NOMO-1 treated with DMSO at 0.1 percent for 48 hours (cell line): Measurements from ENCODE around the gene BCDIN3D.
"Not testable (repeated sequence)": the region's sequence is repeated elsewhere in the genome, so short reads cannot be mapped to it uniquely, and the experiment has no call there.

Experiments
- DNase-seq: peaks from one replicate; lab custom pipeline; 2025; ENCODE audit not compliant: unreplicated experiment; lab: John Stamatoyannopoulos, UW

BCDIN3D gene

DNA sequence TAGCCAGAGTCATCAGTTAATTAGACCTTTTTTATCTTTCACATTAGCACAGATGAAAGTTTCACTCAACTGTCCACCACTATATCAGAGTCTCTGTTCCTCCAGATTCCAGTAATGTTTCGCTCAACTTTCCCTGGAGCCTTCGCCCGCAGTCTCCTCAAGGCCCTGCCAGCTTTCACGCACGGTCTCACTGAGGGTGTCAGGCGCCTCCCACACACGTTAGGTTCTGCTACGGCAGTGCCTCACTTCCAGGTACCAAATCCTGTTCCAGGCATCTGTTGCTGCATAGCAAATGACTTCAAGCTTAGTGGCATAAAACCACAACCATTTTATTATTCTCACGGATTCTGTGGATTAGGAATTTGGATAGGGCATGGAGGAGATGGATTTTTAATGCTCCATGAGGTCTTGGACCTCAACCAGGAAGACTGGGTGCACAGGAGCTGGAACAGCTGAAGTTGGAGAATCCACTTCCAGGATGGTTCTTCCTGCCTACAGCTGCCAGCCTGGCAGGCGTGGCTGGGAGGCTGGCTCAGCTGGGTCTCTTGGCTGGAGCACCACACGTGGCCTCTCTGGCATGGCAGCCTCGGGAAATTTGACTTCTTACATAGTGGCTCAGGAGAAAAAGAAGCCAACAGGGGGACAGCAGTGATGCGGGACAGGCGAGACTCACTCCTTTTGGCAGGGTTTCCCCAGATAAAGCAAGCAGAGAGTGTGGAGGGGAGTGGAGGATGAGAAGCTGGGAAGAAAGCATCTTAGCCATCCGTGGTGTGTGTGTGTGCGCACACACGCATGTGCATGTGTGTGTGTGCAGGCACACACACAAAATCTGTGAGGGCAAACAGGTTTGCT lies 21.3 kb upstream of the BCDIN3D start:
- DNase-seq, result no peak

DNA sequence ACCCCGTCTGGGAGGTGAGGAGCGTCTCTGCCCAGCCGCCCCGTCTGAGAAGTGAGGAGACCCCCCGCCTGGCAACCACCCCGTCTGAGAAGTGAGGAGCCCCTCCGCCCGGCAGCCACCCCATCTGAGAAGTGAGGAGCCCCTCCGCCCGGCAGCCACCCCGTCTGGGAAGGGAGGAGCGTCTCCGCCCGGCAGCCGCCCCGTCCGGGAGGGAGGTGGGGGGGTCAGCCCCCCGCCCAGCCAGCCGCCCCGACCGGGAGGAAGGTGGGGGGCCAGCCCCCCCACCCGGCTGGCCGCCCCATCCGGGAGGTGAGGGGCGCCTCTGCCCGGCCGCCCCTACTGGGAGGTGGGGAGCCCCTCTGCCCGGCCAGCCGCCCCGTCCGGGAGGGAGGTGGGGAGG lies 18.0 kb upstream of the BCDIN3D start:
- not testable (repeated sequence) for DNase-seq

DNA sequence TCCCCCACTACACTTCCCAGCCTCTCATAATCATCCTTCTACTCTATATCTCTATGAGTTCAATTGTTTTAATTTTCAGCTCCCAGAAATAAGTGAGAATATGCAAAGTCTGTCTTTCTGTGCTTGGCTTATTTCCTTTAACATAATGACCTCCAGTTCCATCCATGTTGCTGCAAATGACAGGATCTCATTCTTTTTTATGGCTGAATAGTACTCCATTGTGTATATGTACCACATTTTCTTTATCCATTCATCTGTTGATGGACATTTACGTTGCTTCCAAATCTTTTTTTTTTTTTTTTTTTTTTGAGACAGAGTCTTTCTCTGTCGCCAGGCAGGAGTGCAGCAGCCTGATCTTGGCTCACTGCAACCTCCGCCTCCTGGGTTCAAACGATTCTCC lies 13.0 kb upstream of the BCDIN3D start:
- DNase-seq, result not testable (repeated sequence)

DNA sequence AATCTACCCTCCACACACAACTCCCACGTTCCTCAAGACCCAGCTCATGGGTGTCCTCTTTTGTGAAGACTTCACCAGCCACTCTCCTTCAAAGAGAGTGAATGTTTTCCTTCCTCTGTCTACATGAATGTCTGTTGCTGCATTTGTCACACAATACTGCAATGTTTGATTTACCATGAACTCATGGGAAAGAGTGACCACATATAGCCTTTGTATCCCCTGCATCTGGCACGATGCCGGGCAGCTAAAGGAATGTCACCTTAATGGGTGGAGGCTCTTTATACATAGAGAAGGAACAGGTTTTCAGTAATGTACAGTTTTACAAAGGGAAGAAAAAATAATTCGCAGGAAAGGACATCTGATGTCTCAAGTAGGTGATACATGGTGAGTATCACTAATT lies 12.1 kb upstream of the BCDIN3D start:
- no peak for DNase-seq

DNA sequence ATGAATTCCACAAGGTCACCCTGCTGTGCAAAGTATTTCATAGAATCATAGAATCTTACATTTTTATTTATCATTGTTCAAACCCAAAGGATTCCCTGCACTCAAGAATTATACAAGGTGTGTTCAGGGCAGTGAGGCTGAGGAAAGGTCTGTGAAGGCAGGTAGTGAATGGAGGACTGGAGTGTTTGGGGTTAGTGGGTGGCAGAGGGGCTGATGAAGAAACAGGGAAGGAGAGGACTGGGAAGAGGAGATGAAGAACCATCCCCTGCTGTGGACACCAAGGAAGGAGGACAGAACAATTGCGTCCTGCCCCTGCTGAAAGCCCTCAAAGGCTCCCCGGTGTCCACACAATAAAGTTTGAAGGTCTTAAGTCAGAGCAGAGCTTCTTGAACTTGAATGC lies 10.8 kb upstream of the BCDIN3D start:
- no peak for DNase-seq

DNA sequence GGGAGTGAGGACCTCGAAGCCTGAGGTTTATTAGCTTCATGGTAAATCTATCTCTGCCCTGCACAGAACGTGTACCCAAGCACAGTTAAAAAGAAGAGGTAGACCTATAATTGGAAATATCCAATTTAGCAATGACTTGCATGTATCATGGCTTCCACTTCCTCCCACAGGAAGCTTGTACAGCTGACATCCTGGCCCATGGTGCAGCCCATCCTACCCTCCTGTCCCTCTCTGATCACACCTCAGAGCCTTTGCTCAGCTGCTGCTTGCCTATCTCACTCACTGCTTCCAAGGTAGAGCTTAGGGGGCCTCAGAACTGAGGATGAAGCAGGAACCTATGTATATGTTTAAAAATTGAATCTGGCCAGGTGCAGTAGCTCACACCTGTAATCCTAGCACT lies 4.3 kb upstream of the BCDIN3D start:
- no peak for DNase-seq

DNA sequence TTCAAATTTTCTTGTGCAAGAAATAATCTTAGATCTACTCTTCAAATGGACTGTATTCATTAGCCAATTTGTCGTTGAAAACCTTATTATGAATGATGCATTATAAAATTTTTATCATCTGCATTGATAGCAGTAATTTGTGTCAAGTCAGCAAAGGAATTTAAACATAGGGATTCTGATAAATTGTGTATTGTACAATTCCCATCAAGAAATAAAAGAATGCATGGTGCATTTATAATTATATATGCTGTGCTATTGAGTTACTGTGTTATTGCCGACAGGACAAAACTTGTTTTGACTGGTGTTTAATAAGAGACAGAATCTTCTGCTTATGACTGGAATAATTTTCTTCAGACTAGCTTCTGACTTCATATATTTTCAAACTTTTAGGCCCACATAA lies 3.1 kb upstream of the BCDIN3D start:
- DNase-seq, result no peak

DNA sequence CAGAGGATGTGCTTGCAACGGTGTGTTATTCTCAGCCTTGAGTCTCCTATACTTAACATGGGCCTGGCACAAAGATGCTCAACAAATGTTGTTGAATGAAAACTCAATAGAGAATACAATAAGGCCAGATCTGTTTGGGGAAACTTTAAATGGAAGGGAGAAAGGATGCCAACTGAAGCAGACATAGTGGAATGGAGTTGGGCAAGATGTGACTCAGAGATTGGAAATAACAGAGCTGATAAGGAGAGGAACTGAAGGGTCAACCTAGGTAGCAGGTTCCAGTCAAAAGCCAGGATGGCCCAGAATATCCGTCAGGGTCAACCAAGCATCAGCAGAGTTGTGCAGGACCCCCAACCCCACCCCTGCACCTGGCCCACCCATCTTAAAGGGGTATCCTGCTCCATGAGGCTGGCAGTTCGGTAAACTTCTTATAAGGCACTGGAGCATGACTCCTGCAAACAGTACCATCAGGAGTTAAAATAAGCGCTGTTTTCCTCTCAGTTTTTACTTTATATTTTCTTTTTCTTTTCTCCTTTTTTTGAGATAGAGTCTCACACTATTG lies 1.1 kb upstream of the BCDIN3D start:
- no peak for DNase-seq

DNA sequence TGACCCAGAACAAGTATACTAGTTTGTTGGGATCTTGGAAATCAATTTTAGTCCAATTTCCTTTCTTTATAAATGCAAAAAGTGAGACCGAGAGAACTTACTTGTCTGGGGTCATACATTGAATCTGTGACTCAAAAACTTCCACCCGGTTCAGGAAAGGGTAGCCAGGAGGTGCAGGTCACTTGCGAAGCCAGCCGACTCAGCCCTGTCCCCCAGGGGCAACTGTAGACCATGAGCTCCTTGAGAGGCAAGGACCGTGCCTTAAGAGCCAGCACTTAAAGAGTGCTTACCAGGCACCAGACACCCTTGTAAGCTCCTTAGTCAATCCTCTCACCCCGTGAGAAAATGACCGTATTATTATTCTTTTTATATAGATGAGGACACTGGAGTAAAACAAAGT lies 505 bp upstream of the BCDIN3D start:
- no peak for DNase-seq

DNA sequence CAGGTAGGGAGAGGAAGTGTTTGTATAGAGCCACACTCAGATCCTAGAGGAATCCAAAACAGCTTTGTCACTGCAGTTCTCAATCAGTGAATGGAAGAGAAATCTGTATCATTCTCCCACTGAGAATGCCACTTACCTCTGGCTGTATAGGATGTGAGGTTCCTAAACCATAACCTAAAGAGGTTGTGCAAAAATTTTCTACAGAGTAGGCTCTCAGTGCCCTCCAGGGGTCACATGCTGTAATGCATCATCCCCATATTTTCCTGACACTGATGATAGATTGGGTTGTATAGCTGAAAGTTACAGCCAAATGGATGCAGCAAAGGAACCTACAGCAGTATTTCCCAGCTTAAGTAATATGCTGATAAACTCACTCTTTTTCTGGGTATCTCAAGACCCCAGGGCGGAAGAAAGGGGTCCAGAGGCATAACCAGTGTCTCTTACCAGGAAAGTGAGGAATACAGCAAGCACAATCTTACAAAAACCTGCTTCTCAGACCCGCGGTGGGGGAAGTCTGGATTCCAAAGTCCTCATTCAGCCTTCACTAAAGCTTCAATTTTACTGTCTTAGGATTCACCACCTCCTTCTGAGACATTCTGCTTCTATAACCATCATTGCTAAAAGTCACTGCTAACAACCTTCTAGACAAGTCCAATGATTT lies 3.8 kb downstream of the BCDIN3D start:
- peak; percentile 47 for DNase-seq

DNA sequence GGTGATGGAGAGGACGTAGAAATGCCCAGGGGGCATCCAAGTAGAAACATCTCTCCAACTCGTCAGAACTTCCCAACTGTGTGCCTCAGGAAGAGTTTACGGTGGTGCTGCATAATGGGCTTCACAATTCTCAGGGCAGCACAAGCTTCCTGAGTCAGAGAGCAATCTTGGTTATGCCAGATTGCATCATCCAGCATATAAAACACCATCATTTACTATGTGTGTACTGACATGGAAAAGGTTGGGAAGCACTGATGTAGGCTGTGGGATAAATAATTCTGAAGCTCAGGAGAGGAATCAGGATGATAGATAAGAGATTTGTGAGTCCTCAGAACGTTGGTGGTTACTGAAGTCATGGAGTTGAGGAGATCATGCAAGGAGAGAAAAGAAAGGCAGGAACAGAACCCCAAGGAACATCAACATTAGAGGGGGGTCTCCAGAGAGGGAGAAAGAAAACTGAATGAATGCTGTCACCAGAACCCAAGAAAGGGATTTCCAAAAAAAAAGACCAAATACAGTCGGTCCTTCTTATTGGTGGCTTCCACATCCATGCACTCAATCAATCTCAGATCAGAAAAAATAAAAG lies 10.0 kb downstream of the BCDIN3D start:
- DNase-seq, result no peak

DNA sequence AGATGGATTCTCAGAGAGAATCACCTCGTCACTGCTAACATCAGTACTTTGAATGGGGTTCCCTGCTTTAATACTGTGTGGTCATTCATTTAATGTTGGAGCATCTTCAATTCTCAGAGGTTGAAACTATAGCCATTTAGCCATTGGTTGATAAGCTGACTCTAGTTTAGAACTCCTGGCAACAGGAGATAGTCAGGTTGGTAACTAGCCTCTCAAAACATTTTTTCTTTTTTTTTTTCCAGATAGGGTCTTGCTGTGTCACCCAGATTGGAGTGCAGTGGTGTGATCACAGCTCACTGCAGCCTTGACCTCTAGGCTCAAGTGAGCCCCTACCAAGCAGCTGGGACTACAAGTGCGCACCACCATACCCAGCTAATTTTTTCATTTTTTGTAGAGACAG lies 11.2 kb downstream of the BCDIN3D start:
- no peak for DNase-seq

DNA sequence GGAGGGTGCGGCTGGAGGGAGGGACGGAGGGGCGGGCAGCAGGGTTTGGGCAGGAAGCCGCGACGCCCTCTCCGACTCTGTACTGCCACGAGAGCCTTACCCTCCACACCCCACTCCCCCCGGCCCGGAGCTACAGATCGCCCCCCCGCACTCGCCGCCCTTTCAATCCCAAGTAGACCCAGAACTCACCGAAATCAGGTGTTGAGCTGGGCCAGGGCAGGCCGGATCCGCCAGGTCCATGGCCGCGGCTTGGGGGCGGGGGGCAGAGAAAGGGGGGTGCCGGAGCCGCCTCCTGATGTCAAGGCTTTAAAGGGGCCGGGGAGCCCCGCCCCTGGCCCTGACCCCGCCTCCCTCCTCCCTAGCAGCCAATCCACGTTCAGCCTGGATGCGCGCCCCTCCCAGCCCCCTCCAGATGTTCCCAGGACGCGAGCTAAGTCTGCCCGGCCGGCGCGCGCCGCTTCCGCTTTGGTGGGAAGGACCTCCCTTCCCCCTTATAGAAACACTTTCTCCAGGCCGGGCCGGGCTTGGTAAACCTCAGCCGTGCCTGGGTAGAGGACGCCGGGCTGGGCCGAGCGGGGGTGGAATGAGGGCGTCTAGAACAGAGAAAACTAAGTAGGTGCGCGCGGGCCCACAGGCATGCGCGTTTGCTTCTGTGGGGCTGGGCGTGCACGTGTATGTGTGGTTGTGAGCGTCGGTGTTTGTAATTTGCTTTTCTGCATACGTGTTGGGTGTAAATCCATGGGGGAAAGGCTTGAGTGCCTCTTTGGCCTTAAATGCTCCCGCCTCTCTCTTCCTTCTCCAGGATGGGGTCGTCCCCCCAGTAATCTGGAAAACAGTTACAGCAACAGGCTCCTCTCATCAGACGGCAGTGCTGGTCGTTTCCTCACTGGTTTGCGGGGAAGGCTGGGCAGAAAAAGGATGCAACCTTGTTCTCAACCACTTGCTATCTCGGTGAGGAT lies 14.5 kb downstream of the BCDIN3D start, which contains the start of gene NCKAP5L:
Gene NCKAP5L (minus strand): TSS at position 281 of the 959 bp plus-strand sequence. CDS start 24,369 bp downstream, outside the sequence.
- DNase-seq, result peak; percentile 95

DNA sequence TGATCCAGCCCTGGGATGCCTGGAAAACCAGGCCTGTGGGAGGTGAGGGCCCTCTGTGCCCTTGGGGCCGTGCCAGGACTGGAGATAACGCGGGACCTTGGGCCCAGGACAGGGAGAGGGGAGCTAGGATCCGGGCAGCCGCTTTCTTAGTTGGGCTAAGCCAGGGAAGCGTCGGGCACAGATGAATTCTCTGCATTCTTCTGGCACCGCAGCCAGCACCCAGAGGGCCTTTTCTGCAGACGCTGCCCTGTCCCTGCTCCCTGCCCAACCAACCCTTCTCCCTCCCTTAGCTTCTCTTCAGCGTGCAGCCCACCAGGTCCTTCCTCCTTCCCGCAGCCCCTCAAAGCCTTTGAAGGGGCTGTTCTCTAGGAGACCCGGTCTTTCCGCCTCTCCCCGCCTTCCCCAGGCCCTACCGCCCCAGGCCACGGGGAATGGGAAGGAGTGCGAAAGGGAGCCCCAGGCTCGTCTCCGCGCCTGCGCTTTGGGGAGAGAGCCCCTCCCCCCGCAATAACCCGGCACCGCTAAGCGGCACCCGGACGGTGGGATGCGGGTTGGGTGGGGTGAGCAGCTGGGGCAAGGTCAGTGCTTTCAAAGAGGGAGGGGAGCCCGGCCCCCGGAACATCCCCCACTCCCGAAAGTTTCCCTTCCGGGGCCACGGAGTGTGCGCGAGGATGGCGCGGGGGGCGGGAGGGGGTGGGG lies 15.4 kb downstream of the BCDIN3D start:
- DNase-seq, result no peak

DNA sequence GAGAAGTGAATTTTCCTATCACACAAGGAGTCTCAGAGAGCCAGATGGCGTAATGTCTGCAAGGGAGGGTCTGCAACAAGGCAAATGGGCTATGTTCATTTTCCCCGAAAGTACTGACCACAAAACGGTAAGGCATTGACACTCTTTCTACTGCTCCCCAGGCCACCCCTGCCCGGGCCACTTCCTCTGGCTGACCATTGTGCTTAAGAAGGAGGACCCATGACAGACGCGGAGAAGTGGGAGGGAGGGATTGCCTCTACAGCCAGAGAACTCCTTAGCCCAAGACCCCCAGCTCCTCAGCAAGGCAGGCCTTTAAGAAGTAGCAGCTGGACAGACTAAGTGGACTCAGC lies 15.9 kb downstream of the BCDIN3D start:
- no peak for DNase-seq

DNA sequence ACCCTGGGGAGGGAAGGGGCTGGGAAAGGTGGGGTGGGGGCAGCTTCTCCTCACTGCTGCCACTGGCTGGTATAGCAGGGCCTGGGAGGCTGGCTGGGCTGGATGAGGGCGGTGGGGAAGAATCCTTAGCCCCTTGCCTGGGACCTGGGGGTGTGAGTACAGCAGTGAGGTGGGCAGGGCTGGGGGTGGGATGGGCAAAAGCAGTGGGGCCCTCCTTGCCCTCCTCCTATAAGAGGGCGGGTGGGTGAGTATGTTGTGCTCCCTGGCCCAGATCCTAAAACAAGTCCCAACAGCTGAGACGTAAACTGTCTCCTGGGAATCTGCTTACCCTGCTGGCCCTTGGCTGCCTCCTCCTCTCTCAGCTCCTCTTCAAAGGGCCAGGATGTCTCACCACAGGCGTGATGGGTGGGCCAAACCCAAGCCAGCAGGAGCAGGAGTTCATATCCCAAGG lies 16.9 kb downstream of the BCDIN3D start:
- no peak for DNase-seq

DNA sequence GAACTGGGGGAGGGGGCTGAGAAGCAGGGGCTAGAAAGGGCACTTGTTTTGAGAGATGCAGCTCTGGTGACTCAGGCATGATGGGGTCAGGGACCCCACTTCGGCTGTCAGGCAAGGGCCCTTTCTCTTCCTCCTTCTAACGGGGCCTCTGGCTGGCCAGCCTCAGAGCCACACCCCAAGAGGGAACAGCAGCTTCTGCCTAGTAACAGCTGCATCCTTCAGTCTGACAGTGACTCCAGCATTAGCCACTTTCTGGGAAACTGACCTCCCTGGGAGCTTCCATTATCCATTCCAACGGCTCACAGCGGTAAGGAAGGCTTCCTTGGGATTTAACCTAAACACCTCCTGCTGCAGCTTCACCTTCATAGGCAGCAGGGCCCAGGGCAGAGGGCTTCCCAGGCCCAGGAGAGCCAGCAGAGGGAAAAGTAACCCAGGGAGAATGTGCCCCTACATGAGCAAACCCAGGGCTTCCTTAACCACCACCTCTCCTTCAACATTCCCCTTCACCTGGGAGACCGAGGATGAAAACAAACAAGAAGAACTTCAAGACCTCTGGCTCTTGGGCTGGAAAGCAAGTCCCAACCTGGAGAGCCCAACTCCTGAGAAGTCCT lies 17.4 kb downstream of the BCDIN3D start:
- peak; percentile 80 for DNase-seq

DNA sequence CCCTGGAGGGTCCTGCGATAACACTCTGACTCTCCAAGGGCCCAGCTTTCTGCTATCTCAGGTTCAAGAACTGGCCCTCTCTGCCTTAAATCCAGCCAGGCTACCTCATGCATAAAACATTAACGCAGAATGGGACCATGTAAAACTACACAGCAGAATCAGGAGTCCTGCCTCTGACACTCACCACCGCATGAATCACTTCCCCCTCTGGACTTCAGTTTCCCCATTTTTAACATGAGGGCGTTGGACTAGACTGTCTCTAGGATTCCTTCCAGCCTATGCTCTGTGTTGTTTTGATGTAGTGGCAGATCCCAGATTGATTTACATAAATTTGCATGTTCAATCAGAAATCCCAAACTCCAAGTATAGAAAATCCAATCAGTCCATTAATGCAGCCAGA lies 18.0 kb downstream of the BCDIN3D start:
- peak; percentile 88 for DNase-seq

DNA sequence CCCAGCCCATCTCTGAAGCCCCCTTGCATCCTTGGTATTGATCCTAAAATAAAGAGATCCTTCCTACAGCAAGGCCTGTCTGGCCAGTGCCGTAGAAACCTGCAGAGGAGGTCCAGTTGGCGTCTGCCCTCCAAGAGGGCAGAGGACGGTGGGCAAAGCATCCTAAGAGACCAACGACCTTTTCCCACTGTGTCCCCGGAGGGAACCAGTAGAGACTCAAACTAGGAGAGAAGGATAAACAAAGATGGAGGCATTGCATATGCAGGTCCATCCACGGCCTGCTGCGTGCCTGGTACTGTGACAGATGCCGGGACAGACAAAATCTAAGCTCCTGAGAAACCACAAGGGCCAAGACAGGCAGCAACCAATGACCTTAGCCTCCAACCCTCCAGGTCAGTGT lies 18.5 kb downstream of the BCDIN3D start:
- DNase-seq, result no peak

DNA sequence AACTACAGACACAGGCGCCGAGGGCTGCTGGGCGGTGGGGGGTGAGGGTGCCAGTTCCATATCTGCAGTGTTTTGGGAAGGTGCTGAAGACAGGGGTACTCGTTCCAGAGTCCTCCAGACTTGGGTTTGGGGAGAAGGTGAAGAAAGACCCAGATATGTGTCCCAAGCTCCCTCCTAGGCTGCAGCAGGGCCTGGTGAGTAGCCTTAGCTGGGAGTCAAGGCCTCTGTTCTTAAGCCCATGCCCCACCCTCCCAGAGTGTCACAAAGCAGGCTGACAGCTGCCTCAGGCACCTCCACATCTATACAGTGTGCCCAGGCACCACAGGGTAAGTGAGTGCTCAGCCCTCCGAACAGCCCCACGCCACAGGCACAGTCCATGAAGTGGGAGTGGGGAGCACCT lies 19.0 kb downstream of the BCDIN3D start:
- DNase-seq, result no peak
